Measurements from ENCODE around the gene PRKCE.

PRKCE gene

GRCh38 chr2:45860136-45861121 is 209.0 kb downstream of the PRKCE start:
- Histone ChIP-seq H3K4me3 (ENCODE audit: extremely low read depth, insufficient read depth, low read length, poor library complexity, severe bottlenecking) (no peak overlapping the region), H3K36me3 (ENCODE audit: control insufficient read depth, insufficient read depth, low read length) (no peaks in the 10 kb centered on the region), H3K9me3 (ENCODE audit: control insufficient read depth, low read length) (no peaks in the 10 kb centered on the region), H3K4me1 (ENCODE audit: control insufficient read depth, insufficient read depth, low read length, poor library complexity, severe bottlenecking) (peaks cover 10% of the 10 kb centered on the region), H3K27ac (ENCODE audit: low read depth, low read length, severe bottlenecking) (peak overlapping the region; percentile 7)
- WGBS, 2 experiments (ENCODE audit: insufficient coverage in 2 of 2): 81 to 92% methylated on average over 6 to 7 of the region's 8 CpGs

GRCh38 chr2:45862843-45863242 is 211.4 kb downstream of the PRKCE start:
- H3K9me3 ChIP-seq (ENCODE audit: control insufficient read depth, low read length): no peaks in the 10 kb centered on the region
- H3K27ac ChIP-seq (ENCODE audit: low read depth, low read length, severe bottlenecking): no peak overlapping the region
- no peak overlapping the region for H3K4me3 ChIP-seq (ENCODE audit: extremely low read depth, insufficient read depth, low read length, poor library complexity, severe bottlenecking)
- peaks cover 10% of the 10 kb centered on the region for H3K4me1 ChIP-seq (ENCODE audit: control insufficient read depth, insufficient read depth, low read length, poor library complexity, severe bottlenecking)
- WGBS, 2 experiments (ENCODE audit: insufficient coverage in 2 of 2): 100% methylated on average over 2 of the region's 2 CpGs; no CpG with 5 or more reads in 1 of the 2 experiments
- no peaks in the 10 kb centered on the region for H3K36me3 ChIP-seq (ENCODE audit: control insufficient read depth, insufficient read depth, low read length)

- 95 to 100% methylated on average over 3 to 4 of the region's 4 CpGs for WGBS, 2 experiments (ENCODE audit: insufficient coverage in 2 of 2)
- Histone ChIP-seq H3K4me3 (ENCODE audit: extremely low read depth, insufficient read depth, low read length, poor library complexity, severe bottlenecking) (no peak overlapping the region), H3K4me1 (ENCODE audit: control insufficient read depth, insufficient read depth, low read length, poor library complexity, severe bottlenecking) (peaks cover 10% of the 10 kb centered on the region), H3K27ac (ENCODE audit: low read depth, low read length, severe bottlenecking) (no peak overlapping the region), H3K36me3 (ENCODE audit: control insufficient read depth, insufficient read depth, low read length) (no peaks in the 10 kb centered on the region), H3K9me3 (ENCODE audit: control insufficient read depth, low read length) (no peaks in the 10 kb centered on the region)
Measured at GRCh38 chr2:45864121-45864520, 212.6 kb downstream of the PRKCE start.

GRCh38 chr2:45867349-45867748 is 215.9 kb downstream of the PRKCE start:
- WGBS, 2 experiments (ENCODE audit: insufficient coverage in 2 of 2): 80 to 84% methylated on average over 2 of the region's 3 CpGs
- Histone ChIP-seq H3K27ac (ENCODE audit: low read depth, low read length, severe bottlenecking) (no peak overlapping the region), H3K4me1 (ENCODE audit: control insufficient read depth, insufficient read depth, low read length, poor library complexity, severe bottlenecking) (no peaks in the 10 kb centered on the region), H3K36me3 (ENCODE audit: control insufficient read depth, insufficient read depth, low read length) (no peaks in the 10 kb centered on the region), H3K9me3 (ENCODE audit: control insufficient read depth, low read length) (no peaks in the 10 kb centered on the region), H3K4me3 (ENCODE audit: extremely low read depth, insufficient read depth, low read length, poor library complexity, severe bottlenecking) (no peak overlapping the region)

- no peak overlapping the region for H3K4me3 ChIP-seq (ENCODE audit: extremely low read depth, insufficient read depth, low read length, poor library complexity, severe bottlenecking)
- WGBS, 2 experiments (ENCODE audit: insufficient coverage in 2 of 2): 85 to 100% methylated on average over 2 to 3 of the region's 4 CpGs
- no peaks in the 10 kb centered on the region for H3K9me3 ChIP-seq (ENCODE audit: control insufficient read depth, low read length)
- H3K4me1 ChIP-seq (ENCODE audit: control insufficient read depth, insufficient read depth, low read length, poor library complexity, severe bottlenecking): no peaks in the 10 kb centered on the region
- no peaks in the 10 kb centered on the region for H3K36me3 ChIP-seq (ENCODE audit: control insufficient read depth, insufficient read depth, low read length)
- H3K27ac ChIP-seq (ENCODE audit: low read depth, low read length, severe bottlenecking): no peak overlapping the region
Measured at GRCh38 chr2:45867800-45868199, 216.3 kb downstream of the PRKCE start.

- no peak overlapping the region for H3K4me3 ChIP-seq (ENCODE audit: extremely low read depth, insufficient read depth, low read length, poor library complexity, severe bottlenecking)
- H3K27ac ChIP-seq (ENCODE audit: low read depth, low read length, severe bottlenecking): no peak overlapping the region
- no peaks in the 10 kb centered on the region for H3K9me3 ChIP-seq (ENCODE audit: control insufficient read depth, low read length)
- no peaks in the 10 kb centered on the region for H3K4me1 ChIP-seq (ENCODE audit: control insufficient read depth, insufficient read depth, low read length, poor library complexity, severe bottlenecking)
- 100% methylated on average over 3 of the region's 4 CpGs for WGBS, 2 experiments (ENCODE audit: insufficient coverage in 2 of 2)
- H3K36me3 ChIP-seq (ENCODE audit: control insufficient read depth, insufficient read depth, low read length): no peaks in the 10 kb centered on the region
Measured at GRCh38 chr2:45869165-45869501, 217.7 kb downstream of the PRKCE start.

- Histone ChIP-seq H3K4me1 (ENCODE audit: control insufficient read depth, insufficient read depth, low read length, poor library complexity, severe bottlenecking) (no peaks in the 10 kb centered on the region), H3K4me3 (ENCODE audit: extremely low read depth, insufficient read depth, low read length, poor library complexity, severe bottlenecking) (no peak overlapping the region), H3K36me3 (ENCODE audit: control insufficient read depth, insufficient read depth, low read length) (no peaks in the 10 kb centered on the region), H3K27ac (ENCODE audit: low read depth, low read length, severe bottlenecking) (no peak overlapping the region), H3K9me3 (ENCODE audit: control insufficient read depth, low read length) (peaks cover under 1% of the 10 kb centered on the region)
- WGBS, 2 experiments (ENCODE audit: insufficient coverage in 2 of 2): 76 to 88% methylated on average over 3 of the region's 3 CpGs
Measured at GRCh38 chr2:45871025-45871424, 219.6 kb downstream of the PRKCE start.

GRCh38 chr2:45871541-45871940 is 220.1 kb downstream of the PRKCE start:
- Histone ChIP-seq H3K27ac (ENCODE audit: low read depth, low read length, severe bottlenecking) (no peak overlapping the region), H3K36me3 (ENCODE audit: control insufficient read depth, insufficient read depth, low read length) (no peaks in the 10 kb centered on the region)
- WGBS, 2 experiments (ENCODE audit: insufficient coverage in 2 of 2): 100% methylated on average over 1 of the region's 4 CpGs; no CpG with 5 or more reads in 1 of the 2 experiments

GRCh38 chr2:45872211-45872610 is 220.7 kb downstream of the PRKCE start:
- WGBS, 2 experiments (ENCODE audit: insufficient coverage in 2 of 2): 91 to 95% methylated on average over 5 of the region's 5 CpGs

More at GRCh38 chr2:45871541-45871940, 220.1 kb downstream of the PRKCE start:
- no peaks in the 10 kb centered on the region for H3K4me1 ChIP-seq (ENCODE audit: control insufficient read depth, insufficient read depth, low read length, poor library complexity, severe bottlenecking)
- H3K9me3 ChIP-seq (ENCODE audit: control insufficient read depth, low read length): peaks cover 5% of the 10 kb centered on the region
- H3K4me3 ChIP-seq (ENCODE audit: extremely low read depth, insufficient read depth, low read length, poor library complexity, severe bottlenecking): no peak overlapping the region

GRCh38 chr2:45874344-45874743 is 222.9 kb downstream of the PRKCE start:
- no peak overlapping the region for H3K27ac ChIP-seq (ENCODE audit: low read depth, low read length, severe bottlenecking)
- 95 to 100% methylated on average over 2 to 3 of the region's 3 CpGs for WGBS, 2 experiments (ENCODE audit: insufficient coverage in 2 of 2)
- no peak overlapping the region for H3K4me3 ChIP-seq (ENCODE audit: extremely low read depth, insufficient read depth, low read length, poor library complexity, severe bottlenecking)
- no peaks in the 10 kb centered on the region for H3K4me1 ChIP-seq (ENCODE audit: control insufficient read depth, insufficient read depth, low read length, poor library complexity, severe bottlenecking)
- H3K9me3 ChIP-seq (ENCODE audit: control insufficient read depth, low read length): peaks cover 7% of the 10 kb centered on the region
- H3K36me3 ChIP-seq (ENCODE audit: control insufficient read depth, insufficient read depth, low read length): peaks cover 11% of the 10 kb centered on the region

More at GRCh38 chr2:45872211-45872610, 220.7 kb downstream of the PRKCE start:
- Histone ChIP-seq H3K27ac (ENCODE audit: low read depth, low read length, severe bottlenecking) (no peak overlapping the region), H3K4me1 (ENCODE audit: control insufficient read depth, insufficient read depth, low read length, poor library complexity, severe bottlenecking) (no peaks in the 10 kb centered on the region), H3K36me3 (ENCODE audit: control insufficient read depth, insufficient read depth, low read length) (no peaks in the 10 kb centered on the region), H3K9me3 (ENCODE audit: control insufficient read depth, low read length) (peaks cover 7% of the 10 kb centered on the region), H3K4me3 (ENCODE audit: extremely low read depth, insufficient read depth, low read length, poor library complexity, severe bottlenecking) (no peak overlapping the region)

- peaks cover 7% of the 10 kb centered on the region for H3K9me3 ChIP-seq (ENCODE audit: control insufficient read depth, low read length)
- no peak overlapping the region for H3K27ac ChIP-seq (ENCODE audit: low read depth, low read length, severe bottlenecking)
- H3K36me3 ChIP-seq (ENCODE audit: control insufficient read depth, insufficient read depth, low read length): peaks cover 14% of the 10 kb centered on the region
- H3K4me1 ChIP-seq (ENCODE audit: control insufficient read depth, insufficient read depth, low read length, poor library complexity, severe bottlenecking): no peaks in the 10 kb centered on the region
- H3K4me3 ChIP-seq (ENCODE audit: extremely low read depth, insufficient read depth, low read length, poor library complexity, severe bottlenecking): no peak overlapping the region
- WGBS, 2 experiments (ENCODE audit: insufficient coverage in 2 of 2): 75 to 88% methylated on average over 2 of the region's 2 CpGs
Measured at GRCh38 chr2:45876611-45877010, 225.1 kb downstream of the PRKCE start.
